Chondrocyte (in vitro differentiated cells): ENCODE results near the gene CDH18. TPM values are rescaled to one million over a fixed set of nuclear protein-coding genes. Genes with fewer than 3 reads are reported as not detected.

Experiments
- DNase-seq: peaks from one replicate; pipeline ENCODE4 v3.0.0; 2021; ENCODE audit warnings: mixed read lengths, low spot score
- H3K27ac Mint-ChIP-seq: one replicate; pipeline ENCODE4 v1.8.0; 2021; ENCODE audit warnings: mild to moderate bottlenecking, moderate library complexity, mixed read lengths; ENCODE audit not compliant: unreplicated experiment
- H3K27me3 Mint-ChIP-seq: 2 replicates; pipeline ENCODE4 v1.8.0; 2021; ENCODE audit warnings: low read depth, mixed read lengths
- H3K36me3 Mint-ChIP-seq: 2 replicates; pipeline ENCODE4 v1.8.0; 2021; ENCODE audit warnings: low read depth, mixed read lengths
- H3K4me1 Mint-ChIP-seq: 2 replicates; pipeline ENCODE4 v1.8.0; 2021; ENCODE audit warnings: low read depth, mild to moderate bottlenecking, mixed read lengths
- H3K4me3 Mint-ChIP-seq: one replicate; pipeline ENCODE4 v1.8.0; 2021; ENCODE audit warnings: mild to moderate bottlenecking, moderate library complexity, mixed read lengths; ENCODE audit not compliant: unreplicated experiment
- H3K9me3 Mint-ChIP-seq: 2 replicates; pipeline ENCODE4 v1.8.0; 2021; ENCODE audit warnings: low read depth, mixed read lengths
- CTCF ChIP-seq: fragments of 200-600 bp; sonication (generic); IDR thresholded peaks from 2 replicates; pipeline ENCODE4 v1.5.0; 2021; ENCODE audit warnings: antibody characterized with exemption, mild to moderate bottlenecking, moderate library complexity
- total RNA-seq: library from RNA; stranded (reverse); gene quantifications from 3 replicates; pipeline ENCODE4 v1.2.1, GENCODE V29; 2021

The CDH18 gene
- total RNA-seq, 1 donor from 2014 or later: not detected

GRCh38 chr5:19904766-19905165, 83.2 kb downstream of the CDH18 start:
- no peaks in the 10 kb centered on the region for H3K4me1 Mint-ChIP-seq
- no peaks in the 10 kb centered on the region for H3K36me3 Mint-ChIP-seq
- H3K4me3 Mint-ChIP-seq: no peak overlapping the region
- H3K27ac Mint-ChIP-seq: no peak overlapping the region
- H3K27me3 Mint-ChIP-seq: peaks cover 14% of the 10 kb centered on the region
- no peaks in the 10 kb centered on the region for H3K9me3 Mint-ChIP-seq
- DNase-seq: no peak
- no peak for TF ChIP-seq CTCF

- no peak overlapping the region for H3K4me3 Mint-ChIP-seq
- H3K27ac Mint-ChIP-seq: no peak overlapping the region
- no peak for DNase-seq
These were observed 84.4 kb downstream of the CDH18 start for GRCh38 chr5:19903611-19904010.

GRCh38 chr5:19902316-19902934, 85.6 kb downstream of the CDH18 start:
- no peaks in the 10 kb centered on the region for H3K36me3 Mint-ChIP-seq
- DNase-seq: no peak
- H3K4me3 Mint-ChIP-seq: no peak overlapping the region
- H3K4me1 Mint-ChIP-seq: no peaks in the 10 kb centered on the region
- no peaks in the 10 kb centered on the region for H3K9me3 Mint-ChIP-seq
- peaks cover 16% of the 10 kb centered on the region for H3K27me3 Mint-ChIP-seq
- no peak overlapping the region for H3K27ac Mint-ChIP-seq
- TF ChIP-seq CTCF: no peak

More at GRCh38 chr5:19903611-19904010, 84.4 kb downstream of the CDH18 start:
- Mint-ChIP-seq H3K4me1 (no peaks in the 10 kb centered on the region), H3K9me3 (no peaks in the 10 kb centered on the region), H3K27me3 (peaks cover 16% of the 10 kb centered on the region), H3K36me3 (no peaks in the 10 kb centered on the region)
- no peak for TF ChIP-seq CTCF

- no peak overlapping the region for H3K27ac Mint-ChIP-seq
- TF ChIP-seq CTCF: no peak
- peaks cover 10% of the 10 kb centered on the region for H3K27me3 Mint-ChIP-seq
- no peak overlapping the region for H3K4me3 Mint-ChIP-seq
- no peaks in the 10 kb centered on the region for H3K36me3 Mint-ChIP-seq
- no peak for DNase-seq
- no peaks in the 10 kb centered on the region for H3K9me3 Mint-ChIP-seq
- H3K4me1 Mint-ChIP-seq: no peaks in the 10 kb centered on the region
These were observed 87.7 kb downstream of the CDH18 start for GRCh38 chr5:19900269-19900668.

- no peak overlapping the region for H3K4me3 Mint-ChIP-seq
- DNase-seq: no peak
- H3K36me3 Mint-ChIP-seq: no peaks in the 10 kb centered on the region
- H3K27ac Mint-ChIP-seq: no peak overlapping the region
- no peak for TF ChIP-seq CTCF
- H3K27me3 Mint-ChIP-seq: no peaks in the 10 kb centered on the region
- no peaks in the 10 kb centered on the region for H3K9me3 Mint-ChIP-seq
- peaks cover 11% of the 10 kb centered on the region for H3K4me1 Mint-ChIP-seq
These were observed 96.3 kb downstream of the CDH18 start for GRCh38 chr5:19891658-19892057.
